Measurements from ENCODE around the gene ANAPC15.

ANAPC15 gene

DNA sequence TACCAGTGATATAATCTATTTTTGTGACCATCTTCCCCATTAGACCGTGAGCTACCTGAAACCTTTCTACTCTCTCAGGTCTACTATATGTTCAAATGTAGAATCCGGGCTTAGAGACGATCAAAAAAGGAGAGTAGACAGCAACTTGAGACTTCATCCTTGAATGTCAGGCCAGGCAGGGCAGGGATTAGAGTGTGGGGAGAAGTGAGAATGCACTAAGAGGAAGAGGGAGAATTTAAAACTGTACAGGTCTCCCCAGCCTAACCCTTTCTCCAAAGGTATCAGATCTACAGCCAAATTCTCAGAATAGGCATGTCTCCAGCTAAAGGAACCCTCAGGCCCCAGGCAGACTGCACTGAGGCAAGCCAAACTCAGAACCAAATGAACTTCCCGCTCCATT is 10.3 kb downstream of the ANAPC15 start:
- TF ChIP-seq, protein P1, sequence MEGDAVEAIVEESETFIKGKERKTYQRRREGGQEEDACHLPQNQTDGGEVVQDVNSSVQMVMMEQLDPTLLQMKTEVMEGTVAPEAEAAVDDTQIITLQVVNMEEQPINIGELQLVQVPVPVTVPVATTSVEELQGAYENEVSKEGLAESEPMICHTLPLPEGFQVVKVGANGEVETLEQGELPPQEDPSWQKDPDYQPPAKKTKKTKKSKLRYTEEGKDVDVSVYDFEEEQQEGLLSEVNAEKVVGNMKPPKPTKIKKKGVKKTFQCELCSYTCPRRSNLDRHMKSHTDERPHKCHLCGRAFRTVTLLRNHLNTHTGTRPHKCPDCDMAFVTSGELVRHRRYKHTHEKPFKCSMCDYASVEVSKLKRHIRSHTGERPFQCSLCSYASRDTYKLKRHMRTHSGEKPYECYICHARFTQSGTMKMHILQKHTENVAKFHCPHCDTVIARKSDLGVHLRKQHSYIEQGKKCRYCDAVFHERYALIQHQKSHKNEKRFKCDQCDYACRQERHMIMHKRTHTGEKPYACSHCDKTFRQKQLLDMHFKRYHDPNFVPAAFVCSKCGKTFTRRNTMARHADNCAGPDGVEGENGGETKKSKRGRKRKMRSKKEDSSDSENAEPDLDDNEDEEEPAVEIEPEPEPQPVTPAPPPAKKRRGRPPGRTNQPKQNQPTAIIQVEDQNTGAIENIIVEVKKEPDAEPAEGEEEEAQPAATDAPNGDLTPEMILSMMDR (IDR thresholded peaks at IDR 0.05; ENCODE audit: borderline replicate concordance, insufficient read depth, low read depth, low read length) = no peak
- H3K4me3 ChIP-seq (ENCODE audit: low read depth, low read length) = peak overlapping the region; percentile 58

DNA sequence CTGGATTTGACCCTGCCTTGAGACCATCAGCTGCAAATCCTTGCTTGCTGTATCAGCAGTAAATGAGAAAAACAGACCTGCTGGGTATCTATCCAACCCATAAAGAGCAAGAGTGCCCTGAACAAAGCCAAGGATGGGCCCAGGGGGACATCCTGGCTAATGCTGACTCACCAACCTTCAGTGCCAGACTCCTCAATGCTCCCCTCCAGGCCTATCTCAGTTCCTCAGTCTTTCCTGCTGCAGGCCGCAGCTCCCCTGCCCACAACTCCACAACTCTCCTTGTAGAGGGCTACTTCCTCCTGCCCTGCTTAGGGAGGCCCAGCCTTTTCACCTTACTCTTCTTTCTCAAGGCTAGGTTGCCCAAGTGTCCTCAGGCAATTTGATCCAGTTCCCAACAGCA is 12.0 kb downstream of the ANAPC15 start:
- H3K4me3 ChIP-seq (ENCODE audit: low read depth, low read length) = no peak overlapping the region
- TF ChIP-seq, protein P1 (IDR thresholded peaks at IDR 0.05; ENCODE audit: borderline replicate concordance, insufficient read depth, low read depth, low read length) = no peak

DNA sequence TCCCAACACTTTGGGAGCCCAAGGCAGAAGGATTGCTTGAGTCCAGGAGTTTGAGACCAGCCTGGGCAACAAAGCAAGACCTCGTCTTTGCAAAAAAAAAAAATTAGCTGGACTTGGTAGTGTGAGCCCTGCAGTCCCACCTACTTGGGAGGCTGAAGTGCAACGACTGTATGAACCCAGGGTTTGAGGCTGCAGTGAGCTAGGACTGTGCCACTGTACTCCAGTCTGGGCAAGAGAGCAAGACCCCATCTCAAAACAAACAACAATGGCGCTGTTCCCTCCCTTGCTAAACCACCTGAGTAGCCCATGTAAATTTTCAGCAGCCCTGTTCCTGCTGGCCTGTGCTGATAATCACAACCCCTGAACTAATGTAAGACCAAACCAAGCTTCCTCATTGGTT is 12.5 kb downstream of the ANAPC15 start:
- TF ChIP-seq, protein P1 (IDR thresholded peaks at IDR 0.05; ENCODE audit: borderline replicate concordance, insufficient read depth, low read depth, low read length) = no peak
- no peak overlapping the region for H3K4me3 ChIP-seq (ENCODE audit: low read depth, low read length)

DNA sequence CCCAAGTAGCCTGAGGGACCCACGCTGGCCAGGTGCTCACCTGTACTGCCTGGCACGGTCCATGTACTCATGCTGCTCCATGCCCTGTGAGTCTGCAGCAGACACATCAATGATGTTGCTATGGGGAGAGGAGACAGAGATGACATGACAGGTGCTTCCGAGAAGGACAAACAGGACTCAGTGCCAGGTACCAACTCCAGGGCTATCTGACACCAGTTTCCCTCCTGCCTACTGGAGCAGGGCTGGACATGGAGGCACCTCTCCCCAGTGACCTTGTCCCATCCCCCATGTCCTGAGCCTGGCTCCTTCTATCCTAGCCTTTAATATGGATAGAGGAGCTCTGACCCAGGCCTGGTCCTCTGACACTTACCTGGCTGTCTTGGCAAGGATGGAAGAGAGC is 13.8 kb downstream of the ANAPC15 start:
- no peak overlapping the region for H3K4me3 ChIP-seq (ENCODE audit: low read depth, low read length)
- TF ChIP-seq, protein P1 (IDR thresholded peaks at IDR 0.05; ENCODE audit: borderline replicate concordance, insufficient read depth, low read depth, low read length) = no peak

DNA sequence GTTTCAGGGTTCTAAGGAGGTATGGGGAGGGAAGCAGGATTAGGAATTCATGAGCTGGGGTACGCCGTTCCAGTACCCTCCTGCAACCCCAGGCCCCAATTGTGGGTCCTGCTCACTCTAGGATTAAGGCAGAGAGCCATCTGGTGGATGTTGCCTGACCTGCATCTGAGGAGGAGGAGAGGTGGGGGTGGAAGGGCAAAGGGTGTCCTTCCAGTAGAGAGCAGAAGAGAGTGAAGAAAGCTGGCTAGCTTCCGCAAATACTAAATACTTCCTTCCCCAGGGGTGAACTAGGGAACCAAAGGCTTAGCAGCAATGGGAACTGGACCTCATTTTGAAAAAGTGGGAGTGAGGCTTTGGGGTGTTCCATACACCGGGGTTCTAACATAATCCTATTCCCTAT is 21.2 kb downstream of the ANAPC15 start:
- TF ChIP-seq, protein P1 (IDR thresholded peaks at IDR 0.05; ENCODE audit: borderline replicate concordance, insufficient read depth, low read depth, low read length) = peak; percentile 76
- no peak overlapping the region for H3K4me3 ChIP-seq (ENCODE audit: low read depth, low read length)

DNA sequence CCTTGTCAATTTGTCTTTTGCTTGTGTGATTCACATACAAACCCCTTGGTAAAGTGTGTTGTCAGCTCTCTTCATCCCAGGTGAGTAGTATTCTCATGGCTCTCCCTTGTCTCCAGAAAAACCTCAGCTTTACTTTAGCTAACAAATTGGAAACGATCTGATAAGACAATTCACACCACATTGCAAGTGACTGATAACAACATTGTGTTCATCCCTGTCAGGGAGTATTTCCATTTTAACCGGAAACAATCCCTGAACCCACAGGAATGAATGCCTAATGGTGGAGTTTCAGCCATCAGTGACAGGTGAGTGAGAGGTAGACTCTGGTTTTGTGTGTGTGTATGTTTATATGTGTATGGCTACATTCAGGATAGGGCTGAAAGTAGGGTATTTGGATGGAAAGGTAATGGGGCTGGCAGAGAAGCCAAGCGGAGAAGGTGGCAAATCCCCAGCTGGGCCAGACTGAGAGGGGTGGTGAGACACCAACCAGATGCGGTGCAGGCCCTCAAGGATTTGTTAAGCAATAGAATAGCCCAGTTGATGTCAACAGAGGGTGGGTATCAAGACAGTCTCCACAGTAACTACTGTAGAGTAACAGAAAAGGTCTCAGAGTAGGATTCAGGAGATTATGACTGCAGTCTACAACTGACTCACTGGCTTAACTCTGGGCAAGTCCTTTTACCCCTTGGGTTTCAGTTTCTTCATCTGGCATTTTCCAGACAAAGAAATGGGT is 24.3 kb downstream of the ANAPC15 start:
- TF ChIP-seq, protein P1 (IDR thresholded peaks at IDR 0.05; ENCODE audit: borderline replicate concordance, insufficient read depth, low read depth, low read length) = no peak
- no peak overlapping the region for H3K4me3 ChIP-seq (ENCODE audit: low read depth, low read length)

DNA sequence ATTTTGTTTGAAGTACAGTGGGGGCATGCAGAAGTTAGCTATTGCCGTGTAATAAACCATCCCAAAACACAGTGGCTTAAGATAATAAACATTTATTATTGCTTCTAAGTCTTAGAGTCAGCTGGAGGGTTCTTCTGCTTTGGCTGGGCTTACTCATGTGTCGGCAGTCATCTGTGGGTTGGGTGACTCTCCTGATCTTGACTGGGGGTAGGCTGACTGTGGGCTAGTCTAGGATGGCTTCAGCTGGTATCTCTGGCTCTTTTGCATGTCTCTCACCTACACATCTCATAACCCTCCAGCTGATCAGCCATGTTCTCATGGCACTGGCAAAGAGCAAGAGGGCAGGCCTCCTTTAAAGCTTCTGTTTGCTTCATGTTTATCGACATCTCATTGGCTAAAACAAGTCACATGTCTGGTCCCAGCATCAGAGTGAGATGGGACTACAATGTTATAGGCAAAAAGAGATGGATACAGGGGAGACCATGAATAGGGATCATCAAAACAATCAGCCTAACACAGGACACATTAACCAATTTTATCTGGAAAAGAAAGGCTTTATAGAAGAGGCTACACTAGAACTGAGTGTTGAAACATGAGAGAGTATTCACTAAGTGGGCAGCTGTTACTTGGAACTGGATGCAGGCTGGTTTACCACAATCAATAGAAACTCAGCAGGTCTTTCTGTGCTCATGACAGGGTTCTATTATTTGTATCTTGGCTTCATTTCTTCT is 26.7 kb downstream of the ANAPC15 start:
- no peak overlapping the region for H3K4me3 ChIP-seq (ENCODE audit: low read depth, low read length)
- TF ChIP-seq, protein P1 (IDR thresholded peaks at IDR 0.05; ENCODE audit: borderline replicate concordance, insufficient read depth, low read depth, low read length) = no peak

Data from GM12875 (cell line).